AG09319 (cell line): ENCODE measurements around the gene HES5.

Experiments used
- DNase-seq: peaks from one replicate; pipeline ENCODE4 v3.0.0-alpha.2; 2010; ENCODE audit warnings: low read depth; ENCODE audit errors: extremely low read depth
- TF ChIP-seq, protein P1 (sequence below): IDR thresholded peaks from 2 replicates; pipeline ENCODE4 v1.5.1; 2011; ENCODE audit warnings: low read depth, mild to moderate bottlenecking, inconsistent platforms, low read length, moderate library complexity

Gene HES5

DNA sequence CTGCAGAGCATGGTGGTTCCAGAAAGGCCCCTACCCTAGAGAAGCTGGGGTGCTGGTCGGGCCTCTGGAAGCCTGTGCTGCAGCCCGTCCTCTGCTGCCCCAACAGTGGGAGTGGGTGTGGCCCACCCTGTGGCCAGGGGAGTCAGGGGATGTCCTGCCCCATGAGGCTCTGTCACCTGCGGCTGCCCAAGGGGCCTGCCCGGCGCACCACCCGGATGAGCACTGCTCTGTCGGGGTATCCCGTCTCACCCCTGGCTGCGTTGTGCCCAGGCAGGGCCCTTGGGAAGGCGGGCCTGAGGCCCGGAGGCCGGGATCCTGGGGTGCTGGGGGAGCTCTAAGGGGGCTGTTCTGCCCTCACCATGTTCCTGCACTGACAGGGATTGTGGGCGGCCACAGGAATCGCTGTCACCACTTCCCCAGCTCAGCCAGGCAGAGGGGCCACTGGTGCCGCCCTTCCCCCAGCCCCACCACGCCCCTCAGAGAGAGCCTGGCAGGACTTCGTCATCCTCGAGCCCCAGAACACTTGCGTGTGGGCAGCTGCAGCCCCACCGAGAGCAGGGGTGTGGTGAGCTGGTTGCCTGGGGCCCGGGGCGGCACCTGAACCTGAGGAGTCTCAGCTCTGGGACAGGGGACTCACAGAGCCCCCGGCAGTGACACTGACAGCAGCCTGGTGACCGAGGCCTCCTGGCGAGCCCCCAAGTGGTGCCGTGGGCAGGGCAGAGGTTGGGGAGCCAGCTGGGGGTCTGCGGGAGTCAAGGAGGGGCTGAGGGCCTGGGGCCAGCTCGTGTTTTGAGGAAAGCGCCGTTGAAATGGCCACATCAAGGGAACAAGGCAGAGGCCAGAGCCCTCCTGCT lies 23.8 kb downstream of the HES5 start:
- TF ChIP-seq, protein P1, sequence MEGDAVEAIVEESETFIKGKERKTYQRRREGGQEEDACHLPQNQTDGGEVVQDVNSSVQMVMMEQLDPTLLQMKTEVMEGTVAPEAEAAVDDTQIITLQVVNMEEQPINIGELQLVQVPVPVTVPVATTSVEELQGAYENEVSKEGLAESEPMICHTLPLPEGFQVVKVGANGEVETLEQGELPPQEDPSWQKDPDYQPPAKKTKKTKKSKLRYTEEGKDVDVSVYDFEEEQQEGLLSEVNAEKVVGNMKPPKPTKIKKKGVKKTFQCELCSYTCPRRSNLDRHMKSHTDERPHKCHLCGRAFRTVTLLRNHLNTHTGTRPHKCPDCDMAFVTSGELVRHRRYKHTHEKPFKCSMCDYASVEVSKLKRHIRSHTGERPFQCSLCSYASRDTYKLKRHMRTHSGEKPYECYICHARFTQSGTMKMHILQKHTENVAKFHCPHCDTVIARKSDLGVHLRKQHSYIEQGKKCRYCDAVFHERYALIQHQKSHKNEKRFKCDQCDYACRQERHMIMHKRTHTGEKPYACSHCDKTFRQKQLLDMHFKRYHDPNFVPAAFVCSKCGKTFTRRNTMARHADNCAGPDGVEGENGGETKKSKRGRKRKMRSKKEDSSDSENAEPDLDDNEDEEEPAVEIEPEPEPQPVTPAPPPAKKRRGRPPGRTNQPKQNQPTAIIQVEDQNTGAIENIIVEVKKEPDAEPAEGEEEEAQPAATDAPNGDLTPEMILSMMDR: no peak
- no peak for DNase-seq

DNA sequence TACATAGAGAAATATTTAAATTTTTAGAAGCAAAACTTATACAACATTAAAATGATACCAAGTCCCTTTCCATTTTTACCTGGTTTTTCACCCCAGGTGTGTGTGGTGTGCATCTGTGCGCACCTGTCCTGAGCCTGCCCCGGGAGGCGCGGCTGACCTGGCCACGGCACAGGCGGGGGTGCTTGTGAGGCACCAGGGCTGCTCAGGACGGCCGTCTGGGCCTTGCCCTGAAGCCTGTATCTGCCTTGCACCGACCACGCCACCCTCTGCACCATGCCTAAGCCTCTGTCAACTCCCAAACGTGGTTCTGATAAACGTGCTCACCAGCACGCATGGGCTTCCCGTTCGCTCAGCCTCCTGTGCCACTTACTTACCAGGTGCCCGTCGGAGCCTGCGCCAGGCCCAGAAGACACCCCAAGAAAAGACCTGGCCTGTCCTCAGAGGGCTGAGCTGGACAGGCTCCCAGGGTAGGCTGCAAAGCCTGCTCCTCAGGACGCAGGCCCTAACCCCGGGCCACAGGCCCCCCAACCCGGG lies 24.5 kb downstream of the HES5 start:
- DNase-seq: no peak
- TF ChIP-seq, protein P1: no peak

DNA sequence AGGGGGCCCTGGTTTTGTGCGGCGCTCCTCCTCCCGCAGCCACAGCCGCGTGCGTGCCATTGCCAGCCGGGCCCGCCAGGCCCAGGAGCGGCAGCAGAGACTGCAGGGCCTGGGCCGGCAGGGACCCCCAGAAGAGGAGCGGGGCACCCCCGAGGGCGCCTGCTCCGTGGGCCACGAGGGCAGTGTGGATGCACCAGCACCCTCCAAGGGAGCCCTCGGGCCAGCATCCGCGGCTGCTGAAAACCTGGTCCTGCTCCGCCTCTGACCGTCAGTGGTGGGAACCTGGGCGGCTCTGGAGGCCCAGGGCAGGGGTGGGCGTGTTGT lies 25.2 kb downstream of the HES5 start:
- no peak for DNase-seq
- TF ChIP-seq, protein P1: no peak

DNA sequence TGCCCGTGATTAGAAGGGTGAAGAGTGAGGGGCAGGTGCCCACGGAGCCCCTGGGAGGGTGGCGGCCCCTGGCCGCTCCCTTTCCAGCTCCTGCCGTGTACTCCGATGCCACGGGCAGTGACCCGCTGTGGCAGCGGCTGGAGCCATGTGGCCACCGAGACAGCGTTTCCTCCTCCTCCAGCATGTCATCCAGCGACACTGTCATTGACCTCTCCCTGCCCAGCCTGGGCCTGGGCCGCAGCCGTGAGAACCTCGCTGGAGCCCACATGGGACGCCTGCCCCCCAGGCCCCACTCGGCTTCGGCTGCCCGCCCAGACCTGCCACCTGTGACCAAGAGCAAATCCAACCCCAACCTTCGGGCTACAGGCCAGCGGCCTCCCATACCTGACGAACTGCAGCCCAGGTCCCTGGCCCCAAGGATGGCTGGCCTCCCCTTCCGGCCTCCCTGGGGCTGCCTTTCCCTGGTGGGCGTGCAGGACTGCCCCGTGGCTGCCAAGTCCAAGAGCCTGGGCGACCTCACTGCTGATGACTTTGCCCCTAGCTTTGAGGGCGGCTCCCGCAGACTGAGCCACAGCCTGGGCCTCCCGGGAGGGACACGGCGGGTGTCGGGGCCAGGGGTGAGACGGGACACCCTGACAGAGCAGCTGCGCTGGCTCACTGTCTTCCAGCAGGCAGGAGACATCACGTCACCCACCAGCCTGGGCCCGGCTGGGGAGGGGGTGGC lies 25.7 kb downstream of the HES5 start:
- TF ChIP-seq, protein P1: no peak

DNA sequence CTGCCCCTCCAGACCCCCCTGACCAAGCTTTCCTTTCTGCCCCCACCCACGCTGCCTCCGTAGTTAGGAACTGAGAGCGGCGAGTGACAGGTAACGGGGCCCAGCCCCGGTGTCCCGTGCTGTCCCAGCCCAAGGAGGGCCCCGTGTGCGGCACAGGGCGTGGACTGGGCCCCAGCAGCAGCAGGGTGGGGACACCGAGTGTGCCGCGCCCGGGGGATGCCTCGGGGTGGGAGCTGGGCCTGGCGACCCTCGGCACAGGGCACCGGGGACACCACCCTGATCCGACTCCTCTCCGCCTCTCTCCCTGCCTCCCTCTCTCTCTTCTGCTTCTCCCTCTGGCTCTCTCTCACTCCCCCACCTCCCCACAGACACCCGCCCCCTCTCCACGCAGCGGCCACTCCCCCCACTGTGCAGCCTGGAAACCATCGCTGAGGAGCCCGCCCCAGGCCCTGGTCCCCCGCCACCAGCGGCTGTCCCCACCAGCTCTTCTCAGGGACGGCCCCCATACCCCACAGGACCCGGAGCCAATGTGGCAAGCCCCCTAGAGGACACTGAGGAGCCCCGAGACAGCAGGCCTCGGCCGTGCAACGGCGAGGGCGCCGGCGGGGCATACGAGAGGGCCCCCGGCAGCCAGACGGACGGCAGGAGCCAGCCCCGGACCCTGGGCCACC lies 26.4 kb downstream of the HES5 start:
- DNase-seq: no peak
- TF ChIP-seq, protein P1: no peak

More for the DNA sequence above, 25.7 kb downstream of the HES5 start:
- no peak for DNase-seq

- TF ChIP-seq, protein P1: no peak
- no peak for DNase-seq
Measured at GRCh38 chr1:2502661-2503553, 27.2 kb downstream of the HES5 start.
